GM12891 (cell line): ENCODE results near the gene TUB.

Experiments used
- PAX5 ChIP-seq: IDR thresholded peaks from 2 replicates; pipeline ENCODE4 v1.6.1; 2011; ENCODE audit warnings: low read length, moderate library complexity, mild to moderate bottlenecking; ENCODE audit not compliant: insufficient read depth, severe bottlenecking
- POLR2A ChIP-seq: IDR thresholded peaks from 2 replicates; pipeline ENCODE4 v1.6.1; 2011; ENCODE audit warnings: low read depth, low read length, control low read depth
- POLR2AphosphoS5 ChIP-seq: IDR thresholded peaks from 2 replicates; pipeline ENCODE4 v1.6.1; 2011; ENCODE audit warnings: low read depth, low read length, control low read depth
- POU2F2 ChIP-seq: IDR thresholded peaks from 2 replicates; pipeline ENCODE4 v1.6.1; 2011; ENCODE audit warnings: low read depth, mild to moderate bottlenecking, control low read depth, low read length, moderate library complexity
- SPI1 ChIP-seq: IDR thresholded peaks from 2 replicates; pipeline ENCODE4 v1.6.1; 2011; ENCODE audit warnings: low read depth, low read length, control low read depth
- TAF1 ChIP-seq: IDR thresholded peaks from 2 replicates; pipeline ENCODE4 v1.6.1; 2011; ENCODE audit warnings: low read depth, low read length, control low read depth

DNA sequence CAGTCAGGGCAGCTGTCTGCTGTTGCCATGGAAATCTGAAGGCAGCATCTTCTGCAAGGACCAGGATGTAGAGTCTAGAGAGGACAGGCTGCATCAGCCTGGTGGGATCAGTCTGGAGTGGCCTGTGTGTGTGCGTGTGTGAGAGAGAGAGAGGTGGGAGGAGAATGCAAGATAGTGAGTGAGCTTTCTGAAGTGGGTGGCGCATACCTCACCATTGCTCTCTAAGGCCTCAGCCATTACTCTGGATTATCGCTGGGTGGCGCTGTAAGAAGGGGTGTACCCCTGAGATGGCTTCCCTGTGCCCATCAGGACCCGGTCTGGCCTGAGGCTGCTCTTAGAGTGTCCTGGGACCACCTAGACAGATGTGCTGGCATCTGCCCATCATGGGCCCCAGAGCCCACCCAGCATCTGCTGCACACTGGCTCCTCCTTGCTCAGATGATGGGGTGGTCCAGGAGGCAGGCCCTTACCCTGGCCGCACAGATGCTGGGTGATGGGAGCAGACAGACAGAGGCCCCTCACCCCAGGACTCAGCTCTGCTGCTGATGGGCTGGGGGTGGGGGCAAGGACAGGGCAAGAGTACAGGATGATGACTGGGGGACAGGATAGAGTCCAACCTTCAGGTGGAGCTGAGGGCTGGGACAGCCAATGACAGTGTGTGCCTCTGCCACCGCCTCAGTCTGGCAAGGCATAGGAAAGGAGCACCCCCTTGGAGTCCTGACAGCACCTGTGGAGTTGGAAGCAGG, 25.7 kb upstream of the TUB start:
- TF ChIP-seq POLR2AphosphoS5: no peak
- no peak for TF ChIP-seq TAF1
- no peak for TF ChIP-seq POLR2A
- no peak for TF ChIP-seq POU2F2
- no peak for TF ChIP-seq SPI1
- no peak for TF ChIP-seq PAX5
